CD4-positive, alpha-beta T cell treated with Interleukin-4 for 4 hours (primary cell): ENCODE measurements around the gene CHD1L.
A peak's percentile ranks its signal among the peaks of the same experiment; 100 is the strongest.
"Not testable (repeated sequence)": the region's sequence is repeated elsewhere in the genome, so short reads cannot be mapped to it uniquely, and the experiment has no call there.

ENCODE experiments used
- DNase-seq: peaks from one replicate; pipeline ENCODE4 v3.0.0-alpha.2; 2020

Gene CHD1L

DNA sequence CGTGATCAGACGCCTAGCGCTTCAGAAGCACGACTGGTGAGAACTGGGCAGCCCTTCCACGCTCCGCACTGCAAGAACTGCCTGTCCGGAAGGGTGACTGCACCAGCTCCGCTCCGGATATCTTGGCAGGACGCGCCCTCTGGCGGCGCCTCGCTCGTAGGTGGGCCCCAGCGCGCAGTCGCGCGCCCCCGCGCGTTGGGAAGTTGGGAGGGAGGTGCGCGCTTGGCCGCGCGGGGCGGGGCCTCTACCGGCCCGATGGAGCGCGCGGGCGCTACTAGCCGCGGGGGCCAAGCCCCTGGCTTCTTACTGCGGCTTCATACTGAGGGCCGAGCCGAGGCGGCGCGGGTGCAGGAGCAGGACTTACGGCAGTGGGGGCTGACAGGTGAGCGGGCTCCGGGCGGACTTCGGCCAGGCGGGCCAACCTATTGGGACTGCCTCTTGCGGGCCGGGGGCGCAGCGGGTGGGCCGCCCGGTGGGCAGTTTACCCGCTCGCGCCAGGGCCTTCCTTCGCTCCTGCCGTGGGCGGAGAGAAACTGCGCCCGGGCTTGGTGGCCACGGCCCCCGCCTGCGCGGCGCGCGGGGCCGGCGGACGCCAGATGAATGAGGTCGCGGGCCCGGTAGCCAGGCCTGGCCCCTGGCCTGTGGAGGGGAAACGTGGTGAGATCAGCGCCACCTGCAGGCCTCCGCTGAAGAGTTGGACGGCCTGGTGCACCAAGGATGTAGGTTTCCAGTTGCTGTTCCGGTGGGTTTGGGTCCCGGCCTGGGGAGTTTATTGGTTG is at the start of gene CHD1L:
TSS of gene CHD1L (plus strand) at position 236 of the 779 bp plus-strand sequence. CDS start at position 256, 20 bp downstream.
- DNase-seq, result peak; percentile 94

GRCh38 chr1:147197324-147197723 is 45.2 kb upstream of the CHD1L start:
- DNase-seq, result not testable (repeated sequence)

DNA sequence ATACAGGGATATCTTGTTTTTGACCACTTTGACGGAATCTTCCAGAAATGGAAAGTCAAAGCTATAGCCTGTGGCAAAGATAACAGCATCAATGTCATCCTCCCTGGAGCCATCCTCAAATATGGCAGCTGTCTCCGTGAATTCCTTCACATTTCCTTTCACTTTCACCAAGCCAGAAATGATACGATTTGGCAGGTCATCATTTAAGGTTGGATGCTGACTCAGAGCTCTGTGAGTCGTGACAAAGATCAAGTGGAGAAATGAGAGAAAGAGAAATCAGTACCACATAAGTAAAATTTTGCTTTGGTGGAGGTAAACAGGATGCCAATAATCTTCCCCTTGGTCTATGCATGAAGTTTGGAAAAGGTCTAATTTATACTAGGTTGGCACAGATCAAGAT is 41.2 kb upstream of the CHD1L start:
- DNase-seq, result no peak

DNA sequence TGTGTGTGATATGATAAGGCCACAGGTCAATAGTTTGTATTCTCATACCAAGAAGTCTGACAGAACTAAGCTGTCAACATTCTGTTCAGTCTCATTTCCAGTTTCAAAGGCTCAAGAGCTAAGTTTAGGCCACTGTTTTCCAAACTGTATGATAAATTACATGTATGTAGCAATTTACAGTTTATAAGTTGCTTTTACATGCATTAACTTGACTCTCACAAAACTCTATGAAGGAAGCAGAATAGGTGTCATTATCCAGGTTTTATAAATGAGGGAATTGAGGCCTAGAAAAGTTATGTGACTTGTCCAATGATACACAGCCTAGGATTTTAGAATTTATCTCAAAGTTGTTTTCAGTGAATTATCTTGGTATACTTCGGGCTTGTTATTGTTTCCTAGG is 40.7 kb upstream of the CHD1L start:
- DNase-seq, result no peak

- no peak for DNase-seq
Observed at GRCh38 chr1:147202576-147202975, 39.9 kb upstream of the CHD1L start.

- no peak for DNase-seq
Observed at GRCh38 chr1:147204080-147204479, 38.4 kb upstream of the CHD1L start.

DNA sequence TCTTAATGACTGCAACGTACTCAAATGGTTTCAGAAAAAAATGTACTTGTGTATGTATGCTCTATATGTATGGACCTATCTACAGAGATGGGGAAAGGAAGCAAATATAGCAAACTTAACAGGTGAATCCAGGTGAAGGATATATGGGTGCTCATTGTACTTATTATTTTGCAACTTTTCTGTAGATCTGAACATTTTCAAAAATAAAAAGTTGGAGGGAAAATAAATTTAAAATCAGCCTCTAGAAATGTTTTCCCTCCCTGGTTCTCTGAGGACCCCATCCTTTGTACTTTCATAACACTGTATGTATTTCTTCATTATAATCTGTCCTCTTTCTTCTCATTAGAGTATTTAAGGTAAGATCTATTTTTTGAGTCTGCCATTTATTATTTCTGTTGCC is 35.3 kb upstream of the CHD1L start:
- DNase-seq, result no peak

- no peak for DNase-seq
Observed at GRCh38 chr1:147208619-147209018, 33.9 kb upstream of the CHD1L start.

- DNase-seq, result no peak
Observed at GRCh38 chr1:147209825-147210821, 32.4 kb upstream of the CHD1L start.

GRCh38 chr1:147210987-147211386 is 31.5 kb upstream of the CHD1L start:
- no peak for DNase-seq

GRCh38 chr1:147211577-147211976 is 30.9 kb upstream of the CHD1L start:
- DNase-seq, result no peak

DNA sequence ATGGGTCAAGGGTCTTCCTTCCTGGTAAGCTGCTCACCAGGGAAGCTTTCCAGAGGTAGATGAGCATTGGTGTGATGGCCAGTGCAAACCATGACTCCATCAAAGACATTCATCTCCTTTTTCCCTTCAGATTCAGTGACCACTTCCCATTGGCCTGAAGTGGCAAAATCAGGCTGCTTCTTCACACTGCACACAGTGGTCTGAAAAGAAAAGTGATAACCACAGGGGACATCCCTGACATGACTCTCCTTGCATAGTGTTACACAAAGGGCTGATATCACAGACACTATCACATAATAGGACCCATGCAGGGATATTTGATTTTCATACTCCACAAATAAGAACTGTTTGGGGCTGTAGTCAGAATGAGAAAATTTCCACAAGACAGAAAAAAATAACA is 29.2 kb upstream of the CHD1L start:
- DNase-seq, result no peak

- no peak for DNase-seq
Observed at GRCh38 chr1:147214325-147214724, 28.2 kb upstream of the CHD1L start.

DNA sequence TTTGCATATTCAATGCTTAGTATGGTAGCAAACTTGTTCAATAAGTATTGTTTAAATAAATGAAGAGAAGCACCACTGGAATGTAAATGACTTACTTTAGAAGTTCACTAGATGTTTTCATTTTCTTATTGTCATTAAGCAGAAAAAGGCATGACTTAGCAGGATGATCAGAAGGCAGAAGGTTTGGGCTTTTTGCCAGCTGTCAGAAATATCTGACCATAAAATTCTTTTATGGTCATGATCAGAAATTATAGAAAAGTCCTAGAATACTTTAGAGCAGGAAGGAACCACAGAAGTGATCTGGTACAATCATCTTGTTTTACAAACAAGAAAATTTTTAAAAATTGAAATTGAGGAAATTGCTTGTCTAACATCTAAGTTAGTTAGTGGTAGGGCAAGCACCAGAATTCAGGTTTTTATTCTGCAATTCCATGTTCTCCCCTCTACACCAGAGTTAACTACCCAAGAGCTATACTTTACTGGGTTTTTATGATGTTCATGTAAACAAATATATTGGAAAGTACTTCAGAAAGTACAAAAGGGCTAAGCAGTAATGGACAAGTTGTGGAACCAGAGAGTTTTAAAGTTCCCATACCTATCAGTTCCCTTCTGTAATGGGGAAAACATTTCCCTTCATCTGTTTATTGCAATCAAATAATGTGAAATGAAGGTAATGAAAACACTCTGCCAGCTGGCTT is 27.5 kb upstream of the CHD1L start:
- no peak for DNase-seq

DNA sequence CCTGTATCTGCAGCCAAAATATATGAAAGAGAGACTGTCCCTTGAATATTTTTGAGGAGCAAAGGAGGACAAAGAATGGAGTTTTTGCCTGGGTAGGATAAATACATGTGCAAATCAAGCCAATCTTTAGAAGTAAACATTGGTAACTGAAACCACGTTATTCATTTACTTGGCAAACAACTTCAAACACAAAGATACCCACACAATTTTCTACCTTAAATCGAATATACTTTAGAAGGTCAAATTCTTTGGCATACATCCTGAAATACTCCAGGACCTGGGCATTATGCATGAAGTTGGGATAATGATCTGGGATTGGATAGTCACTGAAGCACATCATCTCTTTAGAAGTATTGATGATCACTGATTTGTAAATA is 27.0 kb upstream of the CHD1L start:
- DNase-seq, result no peak

- no peak for DNase-seq
Observed at GRCh38 chr1:147216124-147216523, 26.4 kb upstream of the CHD1L start.

DNA sequence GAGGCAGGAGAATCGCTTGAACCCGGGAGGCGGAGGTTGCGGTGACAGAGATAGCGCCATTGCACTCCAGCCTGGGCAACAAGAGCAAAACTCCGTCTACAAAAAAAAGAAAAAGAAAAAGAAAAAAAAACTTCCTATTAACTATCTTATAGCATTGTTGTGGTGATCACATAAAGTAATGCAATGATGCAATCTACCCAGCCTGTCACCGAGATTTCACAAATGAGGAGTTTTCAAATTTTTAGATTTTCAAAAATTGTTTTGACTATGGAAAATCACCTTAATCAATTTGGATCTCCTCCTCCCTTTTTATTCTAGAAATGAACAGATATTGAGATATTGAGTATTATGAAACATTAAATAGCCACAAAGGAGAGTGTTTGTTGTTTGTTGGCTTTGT is 25.3 kb upstream of the CHD1L start:
- no peak for DNase-seq

DNA sequence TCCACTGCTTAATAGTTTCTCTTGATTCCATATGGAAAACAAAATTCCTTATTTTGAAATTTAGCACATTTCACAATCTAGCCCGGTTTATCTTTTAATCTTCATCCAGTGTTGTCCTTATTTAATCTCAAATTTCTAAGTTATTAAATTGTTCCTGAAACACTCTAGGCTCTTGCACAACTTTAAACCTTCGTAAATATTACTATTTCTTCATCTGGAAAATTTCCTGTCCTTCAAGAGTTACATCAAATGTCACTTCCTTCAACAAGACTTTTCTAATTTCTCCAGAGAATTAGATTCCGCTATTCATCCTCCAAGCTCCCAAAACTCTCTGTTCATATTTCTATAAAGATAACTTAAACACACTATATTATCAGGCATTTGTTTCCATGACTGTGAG is 23.9 kb upstream of the CHD1L start:
- no peak for DNase-seq

DNA sequence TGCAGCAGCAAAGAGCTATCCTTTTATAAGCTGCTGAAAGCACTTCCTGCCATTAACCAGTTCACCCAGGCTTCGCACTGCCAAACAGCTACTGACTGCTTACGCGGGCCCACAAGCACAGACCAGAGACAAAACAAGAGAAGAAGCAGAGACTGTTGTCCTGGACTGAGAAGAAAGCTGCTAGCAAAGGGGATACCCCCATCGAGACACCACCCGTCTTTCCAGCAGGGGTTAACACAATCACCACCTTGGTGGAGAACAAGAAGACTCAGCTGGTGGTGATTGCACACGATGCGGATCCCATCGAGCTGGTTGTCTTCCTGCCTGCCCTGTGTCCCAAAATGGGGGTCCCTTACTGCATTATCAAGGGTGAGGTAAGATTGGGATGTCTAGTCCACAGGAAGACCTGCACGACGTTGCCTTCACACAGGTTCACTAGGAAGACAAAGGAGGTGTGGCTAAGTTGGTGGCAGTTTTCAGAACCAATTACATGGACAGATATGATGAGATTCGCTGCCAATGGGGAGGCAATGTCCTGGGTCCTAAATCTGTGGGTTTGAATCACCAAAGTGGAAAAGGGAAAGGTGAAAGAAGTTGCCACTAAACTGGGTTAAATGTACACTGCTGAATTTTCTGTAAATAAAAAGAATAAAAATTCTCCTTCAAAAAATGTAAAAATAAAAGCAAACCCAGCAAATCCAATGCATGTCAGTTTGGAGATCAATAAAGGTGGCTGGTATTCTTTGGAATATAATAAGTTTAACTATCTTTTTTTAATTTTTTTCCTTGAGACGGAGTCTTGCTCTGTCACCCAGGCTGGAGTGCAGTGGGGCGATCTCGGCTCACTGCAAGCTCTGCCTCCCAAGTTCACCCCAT is 18.5 kb upstream of the CHD1L start:
- DNase-seq, result no peak

DNA sequence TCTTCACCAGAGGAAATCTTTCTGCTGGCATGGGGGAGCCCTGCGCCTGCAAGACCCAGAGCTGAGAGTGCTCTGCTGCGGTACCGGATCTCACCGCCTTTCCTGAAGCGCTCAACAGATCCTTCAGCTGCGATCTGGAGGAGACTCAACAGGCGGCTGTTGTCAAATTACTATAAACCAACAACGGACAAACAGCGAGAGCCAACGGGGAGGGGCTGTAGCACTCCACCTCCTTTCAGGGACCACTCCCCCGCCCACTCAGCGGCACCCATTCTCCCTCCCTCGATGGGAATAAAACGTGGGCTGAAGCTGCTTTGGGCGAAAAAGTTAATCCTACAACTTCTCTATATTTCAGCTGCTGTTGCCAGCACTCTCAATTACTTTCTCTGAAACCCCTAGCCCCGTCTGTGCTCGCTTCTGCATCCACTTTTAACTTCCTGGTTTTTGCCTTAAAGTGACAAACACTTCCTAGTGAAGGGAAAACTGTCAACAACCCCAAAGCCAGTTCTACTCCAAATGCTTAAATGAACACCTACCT is 17.2 kb upstream of the CHD1L start, which contains the start of gene FMO5:
TSS of gene FMO5 (minus strand) at position 147 of the 538 bp plus-strand sequence. CDS start 310 bp downstream, outside the sequence.
- DNase-seq, result peak; percentile 49

DNA sequence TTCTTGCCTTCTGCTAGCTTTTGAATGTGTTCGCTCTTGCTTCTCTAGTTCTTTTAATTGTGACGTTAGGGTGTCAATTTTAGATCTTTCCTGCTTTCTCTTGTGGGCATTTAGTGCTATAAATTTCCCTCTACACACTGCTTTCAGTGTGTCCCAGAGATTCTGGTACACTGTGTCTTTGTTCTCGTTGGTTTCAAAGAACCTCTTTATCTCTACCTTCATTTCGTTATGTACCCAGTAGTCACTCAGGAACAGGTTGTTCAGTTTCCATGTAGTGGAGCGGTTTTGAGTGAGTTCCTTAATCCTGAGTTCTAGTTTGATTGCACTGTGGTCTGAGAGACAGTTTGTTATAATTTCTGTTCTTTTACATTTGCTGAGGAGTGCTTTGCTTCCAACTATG is 11.5 kb upstream of the CHD1L start:
- not testable (repeated sequence) for DNase-seq

GRCh38 chr1:147233903-147234302 is 8.6 kb upstream of the CHD1L start:
- not testable (repeated sequence) for DNase-seq
